Measurements from ENCODE around the gene EHHADH. TPM values are rescaled to one million over a fixed set of nuclear protein-coding genes. Genes with fewer than 3 reads are reported as not detected.

The EHHADH gene
- total and polyA plus RNA-seq, 9 of the 15 experiments (the other 6 are each of a cell fraction or from before 2014, with no cell fraction given): 3.6 to 6.4 (median 5.4) TPM

DNA sequence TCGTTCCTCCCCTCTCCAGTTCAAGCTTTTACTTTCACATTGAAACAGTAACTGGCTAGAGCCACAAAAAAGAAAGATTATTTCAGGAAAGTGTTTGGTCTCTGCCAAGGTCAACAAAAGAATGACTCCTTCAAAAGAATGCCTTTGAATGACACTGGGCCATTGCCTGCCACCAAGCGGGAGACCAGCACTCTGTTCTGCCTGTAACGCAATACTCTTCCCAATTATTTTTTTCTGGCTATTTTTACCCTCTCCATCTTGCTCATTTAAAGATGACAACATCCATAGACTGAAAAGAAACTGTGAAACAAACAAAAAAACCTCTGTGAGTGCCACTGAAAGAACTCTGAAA is 37.3 kb downstream of the EHHADH start:
- TF ChIP-seq, protein P1, sequence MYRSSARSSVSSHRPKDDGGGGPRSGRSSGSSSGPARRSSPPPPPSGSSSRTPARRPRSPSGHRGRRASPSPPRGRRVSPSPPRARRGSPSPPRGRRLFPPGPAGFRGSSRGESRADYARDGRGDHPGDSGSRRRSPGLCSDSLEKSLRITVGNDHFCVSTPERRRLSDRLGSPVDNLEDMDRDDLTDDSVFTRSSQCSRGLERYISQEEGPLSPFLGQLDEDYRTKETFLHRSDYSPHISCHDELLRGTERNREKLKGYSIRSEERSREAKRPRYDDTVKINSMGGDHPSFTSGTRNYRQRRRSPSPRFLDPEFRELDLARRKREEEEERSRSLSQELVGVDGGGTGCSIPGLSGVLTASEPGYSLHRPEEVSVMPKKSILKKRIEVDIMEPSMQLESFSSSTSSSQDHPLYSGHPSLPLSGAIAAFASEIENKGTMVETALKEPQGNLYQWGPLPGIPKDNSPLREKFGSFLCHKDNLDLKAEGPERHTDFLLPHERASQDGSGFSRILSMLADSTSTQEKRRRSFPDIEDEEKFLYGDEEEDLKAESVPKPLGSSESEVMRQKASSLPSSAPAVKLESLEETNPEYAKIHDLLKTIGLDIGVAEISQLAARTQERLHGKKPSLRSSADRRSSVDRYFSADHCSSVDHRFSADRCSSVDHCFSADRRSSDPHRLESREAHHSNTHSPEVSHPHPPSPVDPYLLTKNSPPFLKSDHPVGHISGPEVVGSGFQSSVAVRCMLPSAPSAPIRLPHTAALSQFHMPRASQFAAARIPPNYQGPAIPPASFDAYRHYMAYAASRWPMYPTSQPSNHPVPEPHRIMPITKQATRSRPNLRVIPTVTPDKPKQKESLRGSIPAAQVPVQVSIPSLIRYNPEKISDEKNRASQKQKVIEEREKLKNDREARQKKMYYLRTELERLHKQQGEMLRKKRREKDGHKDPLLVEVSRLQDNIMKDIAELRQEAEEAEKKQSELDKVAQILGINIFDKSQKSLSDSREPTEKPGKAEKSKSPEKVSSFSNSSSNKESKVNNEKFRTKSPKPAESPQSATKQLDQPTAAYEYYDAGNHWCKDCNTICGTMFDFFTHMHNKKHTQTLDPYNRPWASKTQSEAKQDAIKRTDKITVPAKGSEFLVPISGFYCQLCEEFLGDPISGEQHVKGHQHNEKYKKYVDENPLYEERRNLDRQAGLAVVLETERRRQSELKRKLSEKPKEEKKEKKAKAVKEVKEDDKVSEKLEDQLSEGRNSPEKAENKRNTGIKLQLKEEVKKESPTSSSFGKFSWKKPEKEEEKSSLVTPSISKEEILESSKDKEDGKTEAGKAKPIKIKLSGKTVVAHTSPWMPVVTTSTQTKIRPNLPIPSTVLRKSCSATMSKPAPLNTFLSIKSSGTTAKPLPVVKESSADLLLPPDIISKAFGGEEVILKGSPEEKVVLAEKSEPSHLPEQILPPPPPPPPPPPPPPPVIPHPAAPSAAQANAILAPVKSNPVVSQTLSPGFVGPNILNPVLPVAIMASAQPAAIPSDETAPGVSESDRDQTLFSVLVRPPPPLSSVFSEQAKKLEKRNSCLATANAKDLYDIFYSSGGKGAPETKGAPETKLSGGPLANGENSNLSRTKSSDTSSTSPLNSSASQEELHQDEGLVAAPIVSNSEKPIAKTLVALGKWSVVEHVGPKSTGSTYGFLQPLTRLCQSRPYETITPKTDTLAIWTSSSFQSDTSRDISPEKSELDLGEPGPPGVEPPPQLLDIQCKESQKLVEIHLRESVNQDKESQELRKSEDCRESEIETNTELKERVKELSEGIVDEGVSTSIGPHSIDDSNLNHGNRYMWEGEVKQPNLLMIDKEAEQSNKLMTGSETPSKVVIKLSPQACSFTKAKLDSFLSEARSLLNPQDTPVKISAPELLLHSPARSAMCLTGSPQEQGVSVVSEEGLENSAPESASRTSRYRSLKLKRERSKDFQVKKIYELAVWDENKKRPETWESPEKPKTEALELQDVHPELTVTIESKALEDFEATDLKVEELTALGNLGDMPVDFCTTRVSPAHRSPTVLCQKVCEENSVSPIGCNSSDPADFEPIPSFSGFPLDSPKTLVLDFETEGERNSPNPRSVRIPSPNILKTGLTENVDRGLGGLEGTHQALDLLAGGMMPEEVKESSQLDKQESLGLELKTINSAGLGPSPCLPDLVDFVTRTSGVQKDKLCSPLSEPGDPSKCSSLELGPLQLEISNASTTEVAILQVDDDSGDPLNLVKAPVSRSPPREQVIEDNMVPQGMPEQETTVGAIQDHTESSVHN (IDR thresholded peaks at IDR 0.05; ENCODE audit: borderline replicate concordance in 1 of 2, low read depth in 1 of 2): no peak
- TF ChIP-seq ZNF217 (CRISPR knock-in tag; IDR thresholded peaks at IDR 0.05) (no peak), SMC3 (conservative IDR thresholded peaks at IDR 0.05; ENCODE audit: insufficient read depth, low read depth, low read length) (no peak), ATF1 (CRISPR knock-in tag; IDR thresholded peaks at IDR 0.05) (no peak), ATF1 (tag; IDR thresholded peaks at IDR 0.05) (no peak), EP400 (IDR thresholded peaks at IDR 0.05) (no peak)
- Histone ChIP-seq H4K20me1 (replicated peaks; ENCODE audit: control insufficient read depth, insufficient read depth, low read length) (no peaks in the 10 kb centered on the region), H3K4me1 (replicated peaks in 1 of 2; ENCODE audit: control insufficient read depth in 2 of 2, insufficient read depth in 2 of 2, low read length in 2 of 2) (no peaks in the 10 kb centered on the region), H3K9me1 (ENCODE audit: control insufficient read depth, insufficient read depth, low read length) (no peaks in the 10 kb centered on the region), H3K4me3 (no peak overlapping the region), H3K79me2 (ENCODE audit: control insufficient read depth, insufficient read depth, low read length) (no peaks in the 10 kb centered on the region), H3K9ac (ENCODE audit: insufficient read depth in 1 of 2, low read depth in 2 of 2, low read length in 2 of 2) (no peak overlapping the region), H3K4me2 (ENCODE audit: insufficient read depth, low read length) (no peak overlapping the region), H3K9me3 (replicated peaks; ENCODE audit: control insufficient read depth, insufficient read depth, low read depth, low read length) (no peaks in the 10 kb centered on the region), H2AFZ (ENCODE audit: low read depth, low read length) (no peak overlapping the region), H3K36me3 (ENCODE audit: control insufficient read depth, insufficient read depth, low read length) (no peaks in the 10 kb centered on the region; the same call in 2 of the 3 replicates), H3K27ac (ENCODE audit: extremely low read depth, low read depth, low read length) (no peak overlapping the region), H3K27me3 (ENCODE audit: control insufficient read depth in 2 of 2, insufficient read depth in 2 of 2, low read length in 2 of 2) (no peaks in the 10 kb centered on the region)
- no peak for FAIRE-seq
- ChIA-PET CTCF (ENCODE audit: low intra/inter-chr PET ratio) (interaction anchor here (1.8 kb wide), 1 partner anchor 341 kb away, joined by 21 read pairs; no protein-coding TSS in a partner anchor), POLR2A (interaction anchor here (0.7 kb wide), 1 partner anchor 637 kb away, joined by 3 read pairs; no protein-coding TSS in a partner anchor)
- DNase-seq (ENCODE audit: extremely low read depth in 1 of 4, low spot score in 3 of 4): no peak
- ATAC-seq: no peak
- in situ Hi-C loops (cut with MboI): no loop called here
- intact Hi-C loops (cut with micrococcal nuclease): loop anchor here (1.0 to 2.0 kb wide), 2 partner anchors 52 to 341 kb away; no protein-coding TSS in a partner anchor
- BruUV-seq (replicated peaks): no TSS peak
- WGBS (ENCODE audit: insufficient coverage, low coverage, missing lambda C conversion rate): 78% methylated on average over 2 of the region's 3 CpGs

Measured in K562 (cell line).